Measurements from ENCODE around the gene NPY4R2. TPM values are rescaled to one million over a fixed set of nuclear protein-coding genes. Genes with fewer than 3 reads are reported as not detected.

Gene NPY4R2
- total RNA-seq, 5 donors from 2014 or later (not counting 1 experiment from before 2014, with no cell fraction given): not detected

Other genes starting within 250 kb of the NPY4R2 start
- gene SYT15B, start 155.1 kb upstream of the NPY4R2 start, total RNA-seq: under 1 TPM in 3 of 5 donors, not detected in 2; 0.06 to 0.30 (median 0.09) TPM
- not detected for gene FAM25C, start 81.1 kb downstream of the NPY4R2 start, total RNA-seq